Natural killer cell (primary cell): Measurements from ENCODE around the gene MYBPC3. TPM values are rescaled to one million over a fixed set of nuclear protein-coding genes. Genes with fewer than 3 reads are reported as not detected.

Source experiments
- ATAC-seq, 3 donors: fragments of 150-1000 bp in 2 of 3; fragments of 200-7000 bp in 1 of 3; cut with Tn5 transposase; 1 replicate in 1 of 3; 2 replicates in 2 of 3; pipeline ENCODE4 v1.10.0; 2021; ENCODE audit warnings: mild to moderate bottlenecking in 2 of 3, moderate library complexity in 2 of 3
- DNase-seq, 2 donors: peaks; one replicate each; pipeline versions ENCODE4 v3.0.0 to v3.0.0-alpha.2; 2013 to 2021; ENCODE audit warnings: mixed read lengths in 1 of 2
- H3K27ac ChIP-seq: one replicate; pipeline ENCODE4 v1.5.1; 2013; ENCODE audit warnings: mild to moderate bottlenecking, low read length
- H3K27me3 ChIP-seq: one replicate; pipeline ENCODE4 v1.6.1; 2013; ENCODE audit warnings: low read length; ENCODE audit not compliant: control insufficient read depth, insufficient read depth
- H3K36me3 ChIP-seq: one replicate; pipeline ENCODE4 v1.6.1; 2013; ENCODE audit warnings: low read length; ENCODE audit not compliant: control insufficient read depth, insufficient read depth
- H3K4me1 ChIP-seq: one replicate; pipeline ENCODE4 v1.6.1; 2013; ENCODE audit warnings: low read length; ENCODE audit not compliant: control insufficient read depth, insufficient read depth
- H3K4me3 ChIP-seq: one replicate; pipeline ENCODE4 v1.5.1; 2013; ENCODE audit warnings: low read length
- H3K9me3 ChIP-seq: one replicate; pipeline ENCODE4 v1.6.1; 2013; ENCODE audit warnings: low read length; ENCODE audit not compliant: control insufficient read depth, insufficient read depth
- H3K27ac Mint-ChIP-seq, 2 donors: one replicate each; pipeline ENCODE4 v1.8.0; 2022; ENCODE audit warnings: mild to moderate bottlenecking in 2 of 2, mixed read lengths in 2 of 2, moderate library complexity in 1 of 2
- H3K27me3 Mint-ChIP-seq, 2 donors: one replicate each; pipeline ENCODE4 v1.8.0; 2022; ENCODE audit warnings: low read depth in 2 of 2, mixed read lengths in 2 of 2
- H3K36me3 Mint-ChIP-seq: one replicate; pipeline ENCODE4 v1.8.0; 2022; ENCODE audit warnings: mixed read lengths
- H3K4me1 Mint-ChIP-seq, 2 donors: one replicate each; pipeline ENCODE4 v1.8.0; 2022; ENCODE audit warnings: mixed read lengths in 2 of 2
- H3K4me3 Mint-ChIP-seq: one replicate; pipeline ENCODE4 v1.8.0; 2022; ENCODE audit warnings: mild to moderate bottlenecking, moderate library complexity, mixed read lengths
- H3K9me3 Mint-ChIP-seq, 2 donors: one replicate each; pipeline ENCODE4 v1.8.0; 2022; ENCODE audit warnings: mixed read lengths in 2 of 2
- CTCF ChIP-seq: fragments of 200-600 bp; IDR thresholded peaks from one replicate; pipeline ENCODE4 v1.8.0; 2022; ENCODE audit warnings: antibody characterized with exemption
- WGBS: methylation state at CpG from one replicate; pipeline ENCODE4 v1.1.7; 2013; ENCODE audit warnings: missing lambda C conversion rate; ENCODE audit not compliant: insufficient coverage; 5-methylcytosine and 5-hydroxymethylcytosine counted together
- intact Hi-C: fragments of 100-400 bp; cut with micrococcal nuclease; formaldehyde crosslinking; loops from one replicate; pipeline ENCODE4 v1.14.2; 2022
- total RNA-seq, 4 donors: library from RNA; stranded (reverse); fragments of 120-200 nt in 1 of 4; gene quantifications; one replicate each; pipeline versions ENCODE4 v1.2.3 to v1.2.4, GENCODE V29; 2013 to 2022

MYBPC3 gene
- under 1 TPM in 2 of 3 donors, not detected in 1; 0.45 to 0.53 TPM for total RNA-seq
- 0.20 TPM for total RNA-seq (2013)

GRCh38 chr11:47352556-47352955, at the start of gene MYBPC3:
Gene MYBPC3, minus strand, starts transcription at chr11:47352702. Its CDS starts 55 bp downstream, at chr11:47352647.
- Histone ChIP-seq H3K27me3 (no peaks in the 10 kb centered on the region), H3K9me3 (no peaks in the 10 kb centered on the region), H3K36me3 (no peaks in the 10 kb centered on the region), H3K4me1 (no peaks in the 10 kb centered on the region), H3K27ac (no peak within 1 kb of the TSS), H3K4me3 (no peak within 1 kb of the TSS)
- no peak within 1 kb of the TSS for H3K27ac Mint-ChIP-seq
- no peaks in the 10 kb centered on the region for H3K36me3 Mint-ChIP-seq
- 82% methylated on average over 5 of the region's 5 CpGs for WGBS
- H3K9me3 Mint-ChIP-seq = no peaks in the 10 kb centered on the region
- H3K4me1 Mint-ChIP-seq = no peaks in the 10 kb centered on the region
- no peaks in the 10 kb centered on the region for H3K27me3 Mint-ChIP-seq
- H3K4me3 Mint-ChIP-seq = no peak within 1 kb of the TSS
- no peak for TF ChIP-seq CTCF
- intact Hi-C loops = no loop called here
- DNase-seq = no peak
- ATAC-seq = no peak

- no peak for DNase-seq
- peak overlapping the region; percentile 53 for H3K27ac ChIP-seq
- peak in 2 of 3 donors; percentile 40 to 74 for ATAC-seq
- TF ChIP-seq CTCF = no peak
- H3K9me3 Mint-ChIP-seq = no peaks in the 10 kb centered on the region
- peaks cover 26% of the 10 kb centered on the region for H3K4me1 ChIP-seq
- peak overlapping the region; percentile 38 for H3K4me3 ChIP-seq
- H3K4me1 Mint-ChIP-seq = peaks cover 11 to 24% of the 10 kb centered on the region in 2 donors
- no peaks in the 10 kb centered on the region for H3K36me3 ChIP-seq
- no peaks in the 10 kb centered on the region for H3K27me3 ChIP-seq
- WGBS = 37% methylated on average over 6 of the region's 8 CpGs
- H3K27me3 Mint-ChIP-seq = no peaks in the 10 kb centered on the region
- intact Hi-C loops = loop anchor here (10.0 kb wide), 1 partner anchor 226 kb away; the partner anchor contains the start of gene ARFGAP2
- peak overlapping the region; percentile 75 to 82 for H3K27ac Mint-ChIP-seq
- H3K4me3 Mint-ChIP-seq = peak overlapping the region; percentile 69
- H3K36me3 Mint-ChIP-seq = no peaks in the 10 kb centered on the region
- H3K9me3 ChIP-seq = no peaks in the 10 kb centered on the region
These were observed 48.3 kb upstream of the MYBPC3 start for GRCh38 chr11:47400768-47401279.

GRCh38 chr11:47399860-47400767, 47.6 kb upstream of the MYBPC3 start:
- Histone ChIP-seq H3K4me1 (peaks cover 33% of the 10 kb centered on the region), H3K9me3 (no peaks in the 10 kb centered on the region), H3K4me3 (peak overlapping the region; percentile 61), H3K36me3 (no peaks in the 10 kb centered on the region), H3K27me3 (no peaks in the 10 kb centered on the region), H3K27ac (peak overlapping the region; percentile 71)
- peak overlapping the region; percentile 75 to 82 for H3K27ac Mint-ChIP-seq
- peak overlapping the region; percentile 86 for H3K4me3 Mint-ChIP-seq
- WGBS = 7% methylated on average over 30 of the region's 47 CpGs
- H3K36me3 Mint-ChIP-seq = no peaks in the 10 kb centered on the region
- peaks cover 11 to 31% of the 10 kb centered on the region in 2 donors for H3K4me1 Mint-ChIP-seq
- no peaks in the 10 kb centered on the region for H3K27me3 Mint-ChIP-seq
- no peaks in the 10 kb centered on the region for H3K9me3 Mint-ChIP-seq
- no peak for TF ChIP-seq CTCF
- intact Hi-C loops = loop anchor here (10.0 kb wide), 1 partner anchor 225 kb away; the partner anchor contains the start of gene ARFGAP2
- DNase-seq (peak in 1 of 2 donors; percentile 56), ATAC-seq (peak; percentile 77 to 85 (median 83))
